Peyer's patch (tissue), 4 donors: ENCODE data around the gene NME9. TPM values are rescaled to one million over a fixed set of nuclear protein-coding genes. Genes with fewer than 3 reads are reported as not detected.

ENCODE experiments used
- DNase-seq, 3 donors: peaks; one replicate each; pipeline ENCODE4 v3.0.0-alpha.2; 2017 to 2019
- H3K27ac ChIP-seq, 4 donors: fragments of 200-600 bp; sonication (generic); one replicate each; pipeline ENCODE4 v1.5.1; 2016 to 2019
- H3K27me3 ChIP-seq, 2 donors: fragments of 200-600 bp; sonication (generic); one replicate each; pipeline ENCODE4 v1.5.1; 2019
- H3K36me3 ChIP-seq, 3 donors: fragments of 200-600 bp; sonication (generic); one replicate each; pipeline ENCODE4 v1.5.1; 2016 to 2019
- H3K4me1 ChIP-seq, 4 donors: fragments of 200-600 bp; sonication (generic); one replicate each; pipeline ENCODE4 v1.5.1; 2016 to 2019
- H3K4me3 ChIP-seq, 4 donors: fragments of 200-600 bp; sonication (generic); 1 replicate in 3 of 4; 2 replicates in 1 of 4; pipeline ENCODE4 v1.5.1; 2016 to 2019; ENCODE audit warnings: mild to moderate bottlenecking in 1 of 4
- H3K9me3 ChIP-seq, 4 donors: fragments of 200-600 bp; sonication (generic); one replicate each; pipeline ENCODE4 v1.5.1; 2016 to 2019; ENCODE audit warnings: mild to moderate bottlenecking in 1 of 4
- POLR2A ChIP-seq, 2 donors: fragments of 450-650 bp; IDR thresholded peaks; one replicate each; pipeline ENCODE4 v1.5.1; 2017; ENCODE audit warnings: antibody characterized with exemption in 2 of 2, mild to moderate bottlenecking in 2 of 2, moderate library complexity in 2 of 2
- total RNA-seq, 4 donors: library from RNA; depleted of rRNA; stranded (reverse); fragments of >200 nt; gene quantifications; one replicate each; pipeline ENCODE4 v1.1.0, GENCODE V29; 2016
- TF ChIP-seq, protein P1 (sequence below), 6 experiments: fragments of 450-650 bp in 4 of 6; fragments of 200-600 bp in 2 of 6; sonication (generic) in 1 of 6; IDR thresholded peaks; one replicate each; pipeline ENCODE4 v1.5.1; 2017 to 2019; ENCODE audit warnings: antibody characterized with exemption in 6 of 6, mild to moderate bottlenecking in 3 of 6, moderate library complexity in 1 of 6

Gene NME9
- total RNA-seq, 4 donors from 2014 or later = not detected

- Histone ChIP-seq H3K9me3 (no peaks in the 10 kb centered on the region), H3K27me3 (no peaks in the 10 kb centered on the region), H3K36me3 (peaks cover 0 to 43% (median 0%) of the 10 kb centered on the region in 3 donors), H3K4me3 (no peak overlapping the region), H3K4me1 (no peaks in the 10 kb centered on the region), H3K27ac (no peak overlapping the region)
- TF ChIP-seq, protein P1, sequence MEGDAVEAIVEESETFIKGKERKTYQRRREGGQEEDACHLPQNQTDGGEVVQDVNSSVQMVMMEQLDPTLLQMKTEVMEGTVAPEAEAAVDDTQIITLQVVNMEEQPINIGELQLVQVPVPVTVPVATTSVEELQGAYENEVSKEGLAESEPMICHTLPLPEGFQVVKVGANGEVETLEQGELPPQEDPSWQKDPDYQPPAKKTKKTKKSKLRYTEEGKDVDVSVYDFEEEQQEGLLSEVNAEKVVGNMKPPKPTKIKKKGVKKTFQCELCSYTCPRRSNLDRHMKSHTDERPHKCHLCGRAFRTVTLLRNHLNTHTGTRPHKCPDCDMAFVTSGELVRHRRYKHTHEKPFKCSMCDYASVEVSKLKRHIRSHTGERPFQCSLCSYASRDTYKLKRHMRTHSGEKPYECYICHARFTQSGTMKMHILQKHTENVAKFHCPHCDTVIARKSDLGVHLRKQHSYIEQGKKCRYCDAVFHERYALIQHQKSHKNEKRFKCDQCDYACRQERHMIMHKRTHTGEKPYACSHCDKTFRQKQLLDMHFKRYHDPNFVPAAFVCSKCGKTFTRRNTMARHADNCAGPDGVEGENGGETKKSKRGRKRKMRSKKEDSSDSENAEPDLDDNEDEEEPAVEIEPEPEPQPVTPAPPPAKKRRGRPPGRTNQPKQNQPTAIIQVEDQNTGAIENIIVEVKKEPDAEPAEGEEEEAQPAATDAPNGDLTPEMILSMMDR (IDR thresholded peaks at IDR 0.05) = no peak
- TF ChIP-seq POLR2A (IDR thresholded peaks at IDR 0.05) = no peak
- no peak for DNase-seq
Observed at GRCh38 chr3:138297876-138298275, 31.8 kb downstream of the NME9 start.

DNA sequence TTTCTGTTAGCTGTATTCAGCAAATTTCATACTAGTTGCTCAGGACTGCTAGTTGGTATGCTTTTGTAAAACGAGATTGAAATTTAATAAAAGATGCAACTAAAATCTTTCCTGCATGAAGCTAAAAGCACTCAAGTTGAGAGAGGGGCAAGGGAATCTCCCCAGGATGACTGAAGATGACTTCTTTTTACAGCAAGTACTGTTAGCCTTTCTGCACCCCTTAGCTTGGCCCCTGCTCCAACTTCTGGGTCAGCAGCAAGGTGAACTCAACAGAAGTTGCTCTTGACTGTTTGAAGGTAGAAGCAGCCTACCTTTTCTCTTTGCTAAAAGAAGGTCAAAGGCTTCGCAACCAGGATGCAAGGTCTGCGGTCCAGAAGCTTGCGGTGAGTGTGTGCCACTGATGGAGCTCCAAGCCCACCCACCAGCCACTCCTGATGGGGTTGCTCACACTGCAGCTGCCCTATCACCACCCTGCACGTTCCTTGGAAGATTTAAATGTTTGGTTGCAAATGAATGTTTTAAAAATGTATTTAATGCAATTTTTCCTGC lies 32.5 kb downstream of the NME9 start:
- DNase-seq = no peak
- Histone ChIP-seq H3K4me1 (no peaks in the 10 kb centered on the region), H3K36me3 (peaks cover 0 to 51% (median 0%) of the 10 kb centered on the region in 3 donors), H3K27me3 (no peaks in the 10 kb centered on the region), H3K9me3 (no peaks in the 10 kb centered on the region), H3K27ac (no peak overlapping the region), H3K4me3 (no peak overlapping the region)
- TF ChIP-seq, protein P1 (IDR thresholded peaks at IDR 0.05) = no peak
- no peak for TF ChIP-seq POLR2A (IDR thresholded peaks at IDR 0.05)

GRCh38 chr3:138296639-138297038 lies 33.0 kb downstream of the NME9 start:
- Histone ChIP-seq H3K4me3 (no peak overlapping the region), H3K36me3 (peaks cover 0 to 56% (median 0%) of the 10 kb centered on the region in 3 donors)

DNA sequence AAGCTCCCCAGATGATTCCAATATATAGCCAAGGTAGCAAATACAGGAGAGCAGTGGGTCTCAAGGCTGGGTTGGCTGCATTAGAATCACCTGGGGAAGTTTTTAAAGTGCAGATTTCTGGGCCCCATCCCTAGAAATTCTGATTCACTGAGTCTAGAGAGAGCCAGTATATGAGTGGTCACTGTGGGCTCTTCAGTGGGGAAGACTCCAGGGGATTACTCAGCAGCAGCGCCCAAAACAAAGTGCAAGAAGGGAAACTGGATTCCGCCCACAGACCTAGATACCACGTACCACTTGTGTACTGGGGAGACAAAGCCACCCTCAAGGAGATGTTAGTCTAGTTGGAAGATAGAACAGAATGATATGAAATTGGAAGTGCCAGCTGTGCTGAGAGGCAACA lies 40.0 kb downstream of the NME9 start:
- no peak overlapping the region for H3K4me3 ChIP-seq
- no peak overlapping the region for H3K27ac ChIP-seq
- DNase-seq = no peak
- H3K9me3 ChIP-seq = no peaks in the 10 kb centered on the region
- TF ChIP-seq, protein P1 (IDR thresholded peaks at IDR 0.05) = no peak
- peaks cover 0 to 88% (median 0%) of the 10 kb centered on the region in 3 donors for H3K36me3 ChIP-seq
- H3K27me3 ChIP-seq = no peaks in the 10 kb centered on the region
- no peaks in the 10 kb centered on the region for H3K4me1 ChIP-seq

More at GRCh38 chr3:138296639-138297038, 33.0 kb downstream of the NME9 start:
- no peak for DNase-seq
- H3K27ac ChIP-seq = no peak overlapping the region
- no peak for TF ChIP-seq POLR2A (IDR thresholded peaks at IDR 0.05)
- TF ChIP-seq, protein P1 (IDR thresholded peaks at IDR 0.05) = no peak
- no peaks in the 10 kb centered on the region for H3K4me1 ChIP-seq
- no peaks in the 10 kb centered on the region for H3K9me3 ChIP-seq
- H3K27me3 ChIP-seq = no peaks in the 10 kb centered on the region

GRCh38 chr3:138289260-138289659 lies 40.4 kb downstream of the NME9 start:
- TF ChIP-seq POLR2A (IDR thresholded peaks at IDR 0.05) = no peak
- TF ChIP-seq, protein P1 (IDR thresholded peaks at IDR 0.05) = no peak
- Histone ChIP-seq H3K4me3 (no peak overlapping the region), H3K36me3 (peaks cover 0 to 93% (median 0%) of the 10 kb centered on the region in 3 donors), H3K9me3 (no peaks in the 10 kb centered on the region), H3K4me1 (no peaks in the 10 kb centered on the region), H3K27me3 (no peaks in the 10 kb centered on the region), H3K27ac (no peak overlapping the region)
- DNase-seq = no peak
